ENCODE data around the gene ETV5.

ETV5 gene

GRCh38 chr3:186108941-186109865 is at the start of gene ETV5:
ETV5 (minus strand) TSS chr3:186109089; CDS start chr3:186105868, 3,221 bp downstream.
- ATAC-seq, result peak; percentile 98
- DNase-seq, result peak; percentile 93

GRCh38 chr3:186154641-186155040 is 45.8 kb upstream of the ETV5 start:
- ATAC-seq, result no peak
- DNase-seq, result no peak

- ATAC-seq (peak; percentile 81), DNase-seq (no peak)
These were observed 44.0 kb upstream of the ETV5 start for GRCh38 chr3:186152889-186153292.

GRCh38 chr3:186152361-186152798 is 43.5 kb upstream of the ETV5 start:
- DNase-seq, result no peak
- no peak for ATAC-seq

- DNase-seq, result no peak
- ATAC-seq, result peak; percentile 32
These were observed 42.4 kb upstream of the ETV5 start for GRCh38 chr3:186151077-186151971.

- ATAC-seq (no peak), DNase-seq (no peak)
These were observed 41.3 kb upstream of the ETV5 start for GRCh38 chr3:186150041-186150830.

- DNase-seq (no peak), ATAC-seq (no peak)
These were observed 40.6 kb upstream of the ETV5 start for GRCh38 chr3:186149319-186149960.

- ATAC-seq, result no peak
- no peak for DNase-seq
These were observed 35.4 kb upstream of the ETV5 start for GRCh38 chr3:186144257-186144656.

- ATAC-seq (no peak), DNase-seq (no peak)
These were observed 34.4 kb upstream of the ETV5 start for GRCh38 chr3:186143250-186143649.

- ATAC-seq, result no peak
- no peak for DNase-seq
These were observed 33.6 kb upstream of the ETV5 start for GRCh38 chr3:186142393-186142932.

- ATAC-seq, result no peak
- no peak for DNase-seq
These were observed 32.9 kb upstream of the ETV5 start for GRCh38 chr3:186141790-186142189.

- DNase-seq (no peak), ATAC-seq (no peak)
These were observed 29.5 kb upstream of the ETV5 start for GRCh38 chr3:186138272-186138981.

- DNase-seq (no peak), ATAC-seq (no peak)
These were observed 28.3 kb upstream of the ETV5 start for GRCh38 chr3:186137051-186137685.

GRCh38 chr3:186133980-186134379 is 25.1 kb upstream of the ETV5 start:
- DNase-seq, result no peak
- ATAC-seq, result no peak

- DNase-seq (no peak), ATAC-seq (no peak)
These were observed 23.6 kb upstream of the ETV5 start for GRCh38 chr3:186132487-186132886.

- ATAC-seq (no peak), DNase-seq (no peak)
These were observed 20.3 kb upstream of the ETV5 start for GRCh38 chr3:186129206-186129605.

GRCh38 chr3:186128158-186128557 is 19.3 kb upstream of the ETV5 start:
- no peak for ATAC-seq

GRCh38 chr3:186127463-186127862 is 18.6 kb upstream of the ETV5 start:
- ATAC-seq, result no peak
- no peak for DNase-seq

More at GRCh38 chr3:186128158-186128557, 19.3 kb upstream of the ETV5 start:
- no peak for DNase-seq

- no peak for DNase-seq
- no peak for ATAC-seq
These were observed 16.2 kb upstream of the ETV5 start for GRCh38 chr3:186125118-186125517.

- ATAC-seq (no peak), DNase-seq (no peak)
These were observed 15.7 kb upstream of the ETV5 start for GRCh38 chr3:186124592-186124991.
